Heart left ventricle (tissue), 16 donors: ENCODE data around the gene SCAP. TPM values are rescaled to one million over a fixed set of nuclear protein-coding genes. Genes with fewer than 3 reads are reported as not detected.
A peak's percentile ranks its signal among the peaks of the same experiment; 100 is the strongest.

Experiments
- ATAC-seq, 4 donors: fragments of 200-7000 bp; cut with Tn5 transposase; one replicate each; pipeline ENCODE4 v1.9.1; 2020 to 2022; ENCODE audit warnings: moderate library complexity in 4 of 4, mild to moderate bottlenecking in 3 of 4, moderate number of reproducible peaks in 1 of 4
- DNase-seq, 5 donors: peaks; one replicate each; pipeline ENCODE4 v3.0.0-alpha.2; 2020
- H3K27ac ChIP-seq, 12 donors: fragments of 200-600 bp; sonication (generic) in 4 of 12; one replicate each; pipeline versions ENCODE4 v1.5.0 to v1.8.0; 2016 to 2022; ENCODE audit warnings: mild to moderate bottlenecking in 2 of 12
- H3K27me3 ChIP-seq, 9 donors: fragments of 200-600 bp; sonication (generic) in 2 of 9; one replicate each; pipeline versions ENCODE4 v1.5.1 to v1.8.0; 2016 to 2022; ENCODE audit warnings: mild to moderate bottlenecking in 3 of 9
- H3K36me3 ChIP-seq, 9 donors: fragments of 200-600 bp; sonication (generic) in 2 of 9; one replicate each; pipeline versions ENCODE4 v1.5.0 to v1.8.0; 2018 to 2022; ENCODE audit warnings: mild to moderate bottlenecking in 2 of 9
- H3K4me1 ChIP-seq, 12 donors: fragments of 200-600 bp; sonication (generic) in 4 of 12; one replicate each; pipeline versions ENCODE4 v1.5.0 to v1.8.0; 2016 to 2022; ENCODE audit warnings: mild to moderate bottlenecking in 3 of 12
- H3K4me3 ChIP-seq, 12 donors: fragments of 200-600 bp; sonication (generic) in 4 of 12; one replicate each; pipeline versions ENCODE4 v1.5.0 to v1.8.0; 2017 to 2022; ENCODE audit warnings: mild to moderate bottlenecking in 9 of 12, moderate library complexity in 4 of 12
- H3K9me3 ChIP-seq, 12 donors: fragments of 200-600 bp; sonication (generic) in 4 of 12; one replicate each; pipeline versions ENCODE4 v1.5.0 to v1.8.0; 2016 to 2022; ENCODE audit warnings: mild to moderate bottlenecking in 1 of 12
- POLR2A ChIP-seq, 2 donors: fragments of 450-650 bp; IDR thresholded peaks; one replicate each; pipeline ENCODE4 v1.6.1; 2017; ENCODE audit warnings: antibody characterized with exemption in 2 of 2, mild to moderate bottlenecking in 2 of 2, moderate library complexity in 2 of 2
- whole genome bisulfite sequencing, 4 donors: extraction: QIAGEN DNeasy Blood & Tissue Kit in 2 of 4; methylation state at CpG; one replicate each; pipeline versions ENCODE4 v1.1.5 to v1.1.7; 2013 to 2018; 5-methylcytosine and 5-hydroxymethylcytosine counted together
- intact Hi-C, 10 donors: fragments of 100-400 bp; cut with DNase I; formaldehyde crosslinking; loops; one replicate each; pipeline versions ENCODE4 v1.11.1 to v1.14.2; 2022
- polyA plus RNA-seq, 2 donors: library from polyadenylated mRNA; stranded (reverse); fragments of 200-250 nt; gene quantifications; one replicate each; pipeline ENCODE4 v1.2.3, GENCODE V29; 2013
- total RNA-seq, 9 donors: library from RNA; depleted of rRNA in 2 of 9; stranded (reverse); fragments of >200 nt in 2 of 9; fragmentation: NEBNext Ultra II Directional in 3 of 9; extraction: Animal tissue kit (Norgen Biotek cat#: 25700) in 3 of 9; gene quantifications; one replicate each; pipeline versions ENCODE4 v1.1.0 to v1.2.4, GENCODE V29; 2016 to 2023
- TF ChIP-seq, protein P1 (sequence below), 12 donors: fragments of 200-600 bp; sonication (generic) in 4 of 12; IDR thresholded peaks; one replicate each; pipeline versions ENCODE4 v1.5.0 to v1.8.0; 2018 to 2022; ENCODE audit warnings: antibody characterized with exemption in 12 of 12, mild to moderate bottlenecking in 5 of 12
- donor health status: ischemic (EF 13 %, LVEDD 7.1; RV severe dilation, severe dysfunction).
- donor health status: healthy with polysubstance abuse.
- donor health status: DM: no; HTN: yes; CAD: no.
- donor health status: DM: no; HTN: no; CAD: no.
- donor health status: ischemic (EF 25% LVEDD 6.9; RV normal size, moderate dysfunction).
- donor health status: ischemic (EF 25% LVEDD 5.7; RV mildly dilated, moderate dysfunction).
- donor health status: healthy.
- donor health status: DM: yes; HTN: yes; CAD: no.
- donor health status: ischemic (EF 35%, LVEDD 5.7; RV mildly dilated, moderate dysfunction).
- donor health status: nonischemic (EF 11% LVEDD 7.7; RV severe dilation, severe dysfunction).
- donor health status: DM: yes; HTN: yes; CAD: no.
- donor health status: PGD.
- donor health status: ischemic (EF 29% LVEDD 5.4; RV normal size, mild dysfunction).
- donor health status: nonischemic (EF 23%, LVEDD 6.1; RV moderate dilation, normal function).

SCAP gene
- total and polyA plus RNA-seq, 11 donors = 36.8 to 71.6 (median 41.8) TPM

DNA sequence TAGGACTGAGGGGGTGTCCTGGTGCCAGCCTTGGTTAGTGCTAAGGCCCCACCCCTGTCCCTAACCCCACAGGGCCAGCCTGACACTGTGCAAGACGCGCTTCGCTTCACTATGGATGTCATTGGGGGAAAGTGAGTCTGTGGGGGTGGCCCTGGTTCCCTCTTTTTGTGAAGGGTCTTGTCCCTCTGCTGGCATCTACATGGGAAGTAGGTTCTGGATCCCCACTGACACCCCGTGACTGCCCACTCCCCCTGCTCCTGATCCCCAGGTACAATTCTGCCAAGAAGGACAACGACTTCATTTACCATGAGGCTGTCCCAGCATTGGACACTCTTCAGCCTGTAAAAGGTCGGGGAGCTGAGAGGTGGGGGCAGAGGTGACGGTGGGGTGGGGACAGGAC, 68.5 kb downstream of the SCAP start:
- no peak for TF ChIP-seq POLR2A (IDR thresholded peaks at IDR 0.05)
- TF ChIP-seq, protein P1, sequence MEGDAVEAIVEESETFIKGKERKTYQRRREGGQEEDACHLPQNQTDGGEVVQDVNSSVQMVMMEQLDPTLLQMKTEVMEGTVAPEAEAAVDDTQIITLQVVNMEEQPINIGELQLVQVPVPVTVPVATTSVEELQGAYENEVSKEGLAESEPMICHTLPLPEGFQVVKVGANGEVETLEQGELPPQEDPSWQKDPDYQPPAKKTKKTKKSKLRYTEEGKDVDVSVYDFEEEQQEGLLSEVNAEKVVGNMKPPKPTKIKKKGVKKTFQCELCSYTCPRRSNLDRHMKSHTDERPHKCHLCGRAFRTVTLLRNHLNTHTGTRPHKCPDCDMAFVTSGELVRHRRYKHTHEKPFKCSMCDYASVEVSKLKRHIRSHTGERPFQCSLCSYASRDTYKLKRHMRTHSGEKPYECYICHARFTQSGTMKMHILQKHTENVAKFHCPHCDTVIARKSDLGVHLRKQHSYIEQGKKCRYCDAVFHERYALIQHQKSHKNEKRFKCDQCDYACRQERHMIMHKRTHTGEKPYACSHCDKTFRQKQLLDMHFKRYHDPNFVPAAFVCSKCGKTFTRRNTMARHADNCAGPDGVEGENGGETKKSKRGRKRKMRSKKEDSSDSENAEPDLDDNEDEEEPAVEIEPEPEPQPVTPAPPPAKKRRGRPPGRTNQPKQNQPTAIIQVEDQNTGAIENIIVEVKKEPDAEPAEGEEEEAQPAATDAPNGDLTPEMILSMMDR (IDR thresholded peaks at IDR 0.05) = no peak
- H3K9me3 ChIP-seq = no peaks in the 10 kb centered on the region
- intact Hi-C loops = no loop called here
- ATAC-seq (no peak), DNase-seq (no peak)
- peaks cover 0 to 23% (median 17%) of the 10 kb centered on the region in 12 donors for H3K4me1 ChIP-seq
- no peaks in the 10 kb centered on the region for H3K27me3 ChIP-seq
- H3K4me3 ChIP-seq = no peak overlapping the region
- no peak overlapping the region for H3K27ac ChIP-seq
- peaks cover 0 to 77% (median 60%) of the 10 kb centered on the region in 9 donors for H3K36me3 ChIP-seq
- 91 to 96% (median 93%) methylated on average over 4 to 7 of the region's 7 CpGs for WGBS, 4 donors

DNA sequence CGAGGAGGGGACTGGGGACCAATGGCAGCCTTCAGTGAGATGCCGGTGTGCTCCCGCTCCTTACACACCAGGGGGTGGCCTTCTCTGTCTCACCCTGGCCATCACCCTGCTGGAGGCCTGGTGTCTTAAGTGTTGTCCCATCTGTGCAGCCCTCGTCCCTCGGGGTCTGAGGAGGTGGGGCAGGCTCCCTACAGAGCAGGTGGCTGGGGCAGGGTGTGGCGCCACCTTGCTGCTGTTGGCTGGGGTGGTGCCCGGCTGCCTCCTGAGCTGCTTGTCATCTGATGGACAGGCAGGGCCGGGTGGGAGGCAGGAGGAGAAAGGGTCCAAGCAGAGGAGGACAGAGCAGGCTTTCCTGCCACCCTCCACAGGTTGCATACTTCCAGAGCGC, 69.0 kb downstream of the SCAP start:
- no peak for TF ChIP-seq POLR2A (IDR thresholded peaks at IDR 0.05)
- TF ChIP-seq, protein P1 (IDR thresholded peaks at IDR 0.05) = no peak
- Histone ChIP-seq H3K4me3 (no peak overlapping the region), H3K36me3 (peaks cover 0 to 77% (median 58%) of the 10 kb centered on the region in 9 donors), H3K27ac (no peak overlapping the region), H3K27me3 (no peaks in the 10 kb centered on the region), H3K4me1 (peaks cover 0 to 23% (median 17%) of the 10 kb centered on the region in 12 donors), H3K9me3 (no peaks in the 10 kb centered on the region)
- WGBS, 4 donors = 81 to 92% (median 86%) methylated on average over 5 to 9 of the region's 9 CpGs
- no peak for DNase-seq
- ATAC-seq = no peak
- intact Hi-C loops = no loop called here

DNA sequence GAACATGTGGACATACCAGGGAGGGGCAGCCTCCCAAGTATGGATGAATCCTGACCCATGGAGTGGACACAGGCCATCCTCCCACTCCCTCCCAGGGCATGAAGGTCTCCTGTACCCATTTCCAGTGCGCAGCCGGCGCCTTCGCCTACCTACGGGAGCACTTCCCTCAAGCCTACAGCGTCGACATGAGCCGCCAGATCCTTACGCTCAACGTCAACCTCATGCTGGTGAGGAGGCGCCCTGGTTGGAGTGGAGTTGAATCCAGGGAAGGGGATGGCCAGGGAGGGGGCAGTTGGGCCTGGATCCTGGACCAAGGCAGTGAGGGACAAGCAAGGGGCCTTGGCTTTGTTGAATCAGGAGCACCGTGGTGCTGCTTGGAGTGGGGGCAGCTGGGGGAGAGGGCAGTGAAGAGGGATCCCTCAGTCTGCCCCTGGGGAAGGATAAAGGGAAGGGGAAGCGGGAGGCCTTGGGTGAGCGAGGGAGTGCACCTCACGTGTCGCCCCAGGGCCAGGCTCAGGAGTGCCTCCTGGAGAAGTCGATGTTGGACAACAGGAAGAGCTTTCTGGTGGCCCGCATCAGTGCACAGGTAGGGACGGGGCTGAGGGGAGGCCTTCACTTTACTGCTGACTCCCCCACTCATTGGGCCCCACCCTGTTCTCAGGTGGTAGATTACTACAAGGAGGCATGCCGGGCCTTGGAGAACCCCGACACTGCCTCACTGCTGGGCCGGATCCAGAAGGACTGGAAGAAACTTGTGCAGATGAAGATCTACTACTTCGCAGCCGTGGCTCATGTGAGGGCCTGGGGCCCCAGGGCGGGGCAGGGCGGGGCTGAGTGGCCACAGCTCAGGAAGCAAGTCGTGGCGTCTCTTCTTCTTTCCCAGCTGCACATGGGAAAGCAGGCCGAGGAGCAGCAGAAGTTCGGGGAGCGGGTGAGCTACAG, 69.7 kb downstream of the SCAP start:
- peak overlapping the region in 10 of 12 donors; percentile 21 to 66 (median 60) for H3K27ac ChIP-seq
- H3K4me3 ChIP-seq = no peak overlapping the region
- WGBS, 4 donors = 89 to 93% (median 91%) methylated on average over 30 to 31 of the region's 31 CpGs
- intact Hi-C loops = no loop called here
- TF ChIP-seq, protein P1 (IDR thresholded peaks at IDR 0.05) = no peak
- no peak for TF ChIP-seq POLR2A (IDR thresholded peaks at IDR 0.05)
- no peaks in the 10 kb centered on the region for H3K27me3 ChIP-seq
- peaks cover 0 to 23% (median 17%) of the 10 kb centered on the region in 12 donors for H3K4me1 ChIP-seq
- DNase-seq (no peak), ATAC-seq (no peak)
- peaks cover 0 to 77% (median 52%) of the 10 kb centered on the region in 9 donors for H3K36me3 ChIP-seq
- no peaks in the 10 kb centered on the region for H3K9me3 ChIP-seq
